Calu3 (cell line): ENCODE results near the gene LRMDA. TPM values are rescaled to one million over a fixed set of nuclear protein-coding genes. Genes with fewer than 3 reads are reported as not detected.

Experiments used
- BruUV-seq: library from RNA; stranded (reverse); fragments of 400-500 nt; replicated peaks from 2 replicates; lab custom pipeline; 2021; lab: Mats Ljungman, UMichigan
- CTCF ChIA-PET: fragments of 300-600 bp; sonication (Branson Sonifier 250); formaldehyde crosslinking; loops from one replicate; lab custom pipeline; 2022; ENCODE audit warnings: antibody characterized with exemption; lab: Charles Lee
- DNase-seq: peaks from one replicate; pipeline ENCODE4 v3.0.0; 2022
- H3K27ac Mint-ChIP-seq: one replicate; pipeline ENCODE4 v1.8.0; 2022; ENCODE audit warnings: mixed read lengths; ENCODE audit not compliant: unreplicated experiment
- H3K27me3 Mint-ChIP-seq: one replicate; pipeline ENCODE4 v1.8.0; 2022; ENCODE audit warnings: mixed read lengths; ENCODE audit not compliant: unreplicated experiment
- H3K36me3 Mint-ChIP-seq: one replicate; pipeline ENCODE4 v1.8.0; 2022; ENCODE audit warnings: mild to moderate bottlenecking, moderate library complexity, mixed read lengths; ENCODE audit not compliant: insufficient read depth, unreplicated experiment
- H3K4me1 Mint-ChIP-seq: one replicate; pipeline ENCODE4 v1.8.0; 2022; ENCODE audit warnings: mild to moderate bottlenecking, low read depth, mixed read lengths; ENCODE audit not compliant: unreplicated experiment
- H3K4me3 Mint-ChIP-seq: one replicate; pipeline ENCODE4 v1.8.0; 2022; ENCODE audit warnings: mild to moderate bottlenecking, low read depth, moderate library complexity, mixed read lengths; ENCODE audit not compliant: unreplicated experiment
- H3K9me3 Mint-ChIP-seq: one replicate; pipeline ENCODE4 v1.8.0; 2022; ENCODE audit warnings: low read depth, mixed read lengths; ENCODE audit not compliant: unreplicated experiment
- intact Hi-C: fragments of 100-400 bp; cut with micrococcal nuclease; formaldehyde crosslinking; loops from one replicate; pipeline ENCODE4 v1.10.0; 2022; ENCODE audit not compliant: unreplicated experiment
- total RNA-seq: library from RNA; stranded (reverse); gene quantifications from 2 replicates; pipeline ENCODE4 v1.2.3, GENCODE V29; 2022
- TF ChIP-seq, protein P1 (sequence below): fragments of 200-600 bp; IDR thresholded peaks from one replicate; pipeline ENCODE4 v1.8.0; 2022; ENCODE audit warnings: antibody characterized with exemption; ENCODE audit not compliant: unreplicated experiment

Gene LRMDA
- total RNA-seq, 1 experiment from 2014 or later = 7.6 TPM

GRCh38 chr10:75978213-75978612 lies 546.8 kb downstream of the LRMDA start:
- no peak overlapping the region for H3K4me3 Mint-ChIP-seq
- no peaks in the 10 kb centered on the region for H3K36me3 Mint-ChIP-seq
- BruUV-seq = no TSS peak
- intact Hi-C loops = no loop called here
- CTCF ChIA-PET = no interaction called here
- no peaks in the 10 kb centered on the region for H3K27me3 Mint-ChIP-seq
- no peak for DNase-seq
- H3K27ac Mint-ChIP-seq = no peak overlapping the region
- H3K4me1 Mint-ChIP-seq = no peaks in the 10 kb centered on the region
- TF ChIP-seq, protein P1, sequence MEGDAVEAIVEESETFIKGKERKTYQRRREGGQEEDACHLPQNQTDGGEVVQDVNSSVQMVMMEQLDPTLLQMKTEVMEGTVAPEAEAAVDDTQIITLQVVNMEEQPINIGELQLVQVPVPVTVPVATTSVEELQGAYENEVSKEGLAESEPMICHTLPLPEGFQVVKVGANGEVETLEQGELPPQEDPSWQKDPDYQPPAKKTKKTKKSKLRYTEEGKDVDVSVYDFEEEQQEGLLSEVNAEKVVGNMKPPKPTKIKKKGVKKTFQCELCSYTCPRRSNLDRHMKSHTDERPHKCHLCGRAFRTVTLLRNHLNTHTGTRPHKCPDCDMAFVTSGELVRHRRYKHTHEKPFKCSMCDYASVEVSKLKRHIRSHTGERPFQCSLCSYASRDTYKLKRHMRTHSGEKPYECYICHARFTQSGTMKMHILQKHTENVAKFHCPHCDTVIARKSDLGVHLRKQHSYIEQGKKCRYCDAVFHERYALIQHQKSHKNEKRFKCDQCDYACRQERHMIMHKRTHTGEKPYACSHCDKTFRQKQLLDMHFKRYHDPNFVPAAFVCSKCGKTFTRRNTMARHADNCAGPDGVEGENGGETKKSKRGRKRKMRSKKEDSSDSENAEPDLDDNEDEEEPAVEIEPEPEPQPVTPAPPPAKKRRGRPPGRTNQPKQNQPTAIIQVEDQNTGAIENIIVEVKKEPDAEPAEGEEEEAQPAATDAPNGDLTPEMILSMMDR = no peak
- H3K9me3 Mint-ChIP-seq = peaks cover 3% of the 10 kb centered on the region

DNA sequence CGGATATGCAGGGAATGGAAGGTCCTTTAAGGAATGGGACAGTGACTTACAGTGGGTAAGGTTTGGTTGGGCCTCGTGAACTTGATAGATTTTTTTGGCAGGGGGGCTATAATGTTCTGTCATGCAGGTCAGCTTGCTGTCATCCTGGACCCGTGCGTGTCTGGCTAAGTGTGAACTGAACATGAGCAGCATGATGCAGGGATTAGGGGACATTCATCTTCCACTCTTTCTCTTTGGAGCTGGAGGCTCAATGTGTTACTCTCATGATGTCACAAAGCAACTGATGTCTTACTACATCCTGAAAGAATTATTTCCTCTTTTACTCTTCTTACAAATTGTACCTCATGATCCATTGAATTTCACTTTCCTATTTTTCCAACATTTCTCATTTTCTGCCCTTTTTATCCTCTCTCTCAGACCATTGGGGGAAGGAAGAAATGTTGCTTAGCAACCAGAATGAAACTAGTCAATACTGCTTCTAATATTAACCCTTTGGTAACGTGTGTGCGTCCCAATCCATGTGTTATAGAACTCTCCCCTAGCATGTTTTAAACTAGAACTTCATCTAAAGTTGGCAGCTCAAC lies 549.1 kb downstream of the LRMDA start:
- Mint-ChIP-seq H3K27ac (no peak overlapping the region), H3K9me3 (peaks cover 3% of the 10 kb centered on the region), H3K27me3 (no peaks in the 10 kb centered on the region), H3K36me3 (no peaks in the 10 kb centered on the region), H3K4me3 (no peak overlapping the region), H3K4me1 (no peaks in the 10 kb centered on the region)
- no peak for DNase-seq
- CTCF ChIA-PET = no interaction called here
- intact Hi-C loops = no loop called here
- TF ChIP-seq, protein P1 = no peak
- no TSS peak for BruUV-seq

DNA sequence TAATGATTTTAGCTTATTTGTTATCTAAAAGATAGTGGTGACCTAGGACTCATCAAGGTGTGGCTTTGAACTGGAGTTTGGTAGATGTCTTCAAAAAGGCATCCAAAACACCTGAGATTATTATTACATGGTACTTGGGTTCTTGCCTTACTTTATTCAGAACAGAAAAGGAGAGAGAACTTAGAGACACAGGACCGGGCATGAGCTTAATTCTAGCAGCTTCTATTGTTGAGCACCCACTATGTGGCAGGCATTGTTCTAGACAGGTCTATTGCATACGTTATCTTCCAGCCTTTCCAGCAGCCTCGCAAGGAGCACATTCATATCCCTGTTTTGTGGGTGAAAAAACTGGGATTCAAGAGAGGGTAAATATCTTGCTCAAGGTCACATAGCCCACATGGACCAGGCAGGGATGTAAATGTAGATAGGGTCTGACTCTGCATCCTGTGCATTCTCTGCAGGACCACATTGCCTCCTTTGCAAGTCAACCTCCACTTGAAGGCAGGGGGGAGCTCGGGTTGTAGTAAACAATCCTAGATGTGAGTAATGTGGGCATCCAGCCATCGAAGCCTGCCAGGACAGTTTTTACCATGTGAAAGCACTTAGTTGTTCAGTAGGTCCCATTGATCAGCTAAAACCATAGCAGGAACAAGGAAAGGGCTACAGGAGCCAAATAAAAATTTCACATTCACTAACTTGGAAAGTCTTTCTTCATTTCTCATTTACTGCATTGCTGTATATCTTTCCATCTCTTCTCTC lies 551.4 kb downstream of the LRMDA start:
- H3K27me3 Mint-ChIP-seq = no peaks in the 10 kb centered on the region
- intact Hi-C loops = no loop called here
- TF ChIP-seq, protein P1 = no peak
- no peak overlapping the region for H3K4me3 Mint-ChIP-seq
- CTCF ChIA-PET = interaction anchor here (0.7 kb wide), 1 partner anchor 1282 kb away, joined by 3 read pairs; no protein-coding TSS in a partner anchor
- H3K4me1 Mint-ChIP-seq = no peaks in the 10 kb centered on the region
- no TSS peak for BruUV-seq
- no peaks in the 10 kb centered on the region for H3K36me3 Mint-ChIP-seq
- no peak overlapping the region for H3K27ac Mint-ChIP-seq
- peaks cover 3% of the 10 kb centered on the region for H3K9me3 Mint-ChIP-seq
- DNase-seq = no peak

- Mint-ChIP-seq H3K4me3 (no peak overlapping the region), H3K27ac (no peak overlapping the region), H3K36me3 (no peaks in the 10 kb centered on the region), H3K9me3 (peaks cover 3% of the 10 kb centered on the region), H3K27me3 (no peaks in the 10 kb centered on the region), H3K4me1 (no peaks in the 10 kb centered on the region)
- CTCF ChIA-PET = no interaction called here
- no peak for DNase-seq
- intact Hi-C loops = no loop called here
- TF ChIP-seq, protein P1 = no peak
- no TSS peak for BruUV-seq
Observed at GRCh38 chr10:75984067-75984466, 552.6 kb downstream of the LRMDA start.
